GM12864 (cell line): ENCODE measurements around the gene BCL11B.

Experiments used
- DNase-seq: peaks from one replicate; pipeline ENCODE4 v3.0.0-alpha.2; 2011; ENCODE audit warnings: low read depth
- H3K4me3 ChIP-seq: 2 replicates; pipeline ENCODE4 v1.5.1; 2011; ENCODE audit warnings: mild to moderate bottlenecking, low read depth, low read length, control low read depth
- CTCF ChIP-seq: IDR thresholded peaks from 2 replicates; pipeline ENCODE4 v1.5.1; 2011; ENCODE audit warnings: low read depth, mild to moderate bottlenecking, moderate library complexity, low read length, control low read depth, inconsistent platforms; ENCODE audit errors: missing control alignments

BCL11B gene

GRCh38 chr14:99176156-99176945 is 95.6 kb downstream of the BCL11B start:
- DNase-seq: no peak
- TF ChIP-seq CTCF: no peak
- H3K4me3 ChIP-seq: no peak overlapping the region

GRCh38 chr14:99175331-99176155 is 96.5 kb downstream of the BCL11B start:
- DNase-seq: no peak
- H3K4me3 ChIP-seq: no peak overlapping the region
- no peak for TF ChIP-seq CTCF

- TF ChIP-seq CTCF: no peak
- no peak for DNase-seq
- no peak overlapping the region for H3K4me3 ChIP-seq
Observed at GRCh38 chr14:99174770-99175319, 97.2 kb downstream of the BCL11B start.

GRCh38 chr14:99174081-99174769 is 97.8 kb downstream of the BCL11B start:
- no peak for DNase-seq
- no peak overlapping the region for H3K4me3 ChIP-seq
- no peak for TF ChIP-seq CTCF

- no peak for TF ChIP-seq CTCF
- DNase-seq: no peak
- H3K4me3 ChIP-seq: no peak overlapping the region
Observed at GRCh38 chr14:99173506-99173905, 98.5 kb downstream of the BCL11B start.

GRCh38 chr14:99173086-99173485 is 98.9 kb downstream of the BCL11B start:
- no peak overlapping the region for H3K4me3 ChIP-seq
- DNase-seq: no peak
- TF ChIP-seq CTCF: no peak
